Panc1 (cell line): ENCODE results near the gene PCGF3. TPM values are rescaled to one million over a fixed set of nuclear protein-coding genes. Genes with fewer than 3 reads are reported as not detected.

ENCODE experiments used
- ATAC-seq: fragments of 200-7000 bp; cut with Tn5 transposase; 2 replicates; pipeline ENCODE4 v1.9.1; 2020; ENCODE audit warnings: mild to moderate bottlenecking, moderate library complexity
- BruUV-seq: library from RNA; stranded (reverse); fragments of 400-500 nt; replicated peaks from 2 replicates; lab custom pipeline; 2021; lab: Mats Ljungman, UMichigan
- CTCF ChIA-PET: fragments of 300-600 bp; sonication (Branson Sonifier 250); formaldehyde crosslinking; loops from one replicate; lab custom pipeline; 2022; ENCODE audit warnings: antibody characterized with exemption; lab: Charles Lee
- POLR2A ChIA-PET: fragments of 300-600 bp; sonication (Branson Sonifier 250); formaldehyde crosslinking; loops from one replicate; lab custom pipeline; 2022; ENCODE audit warnings: antibody characterized with exemption; lab: Charles Lee
- DNase-seq: peaks from one replicate; pipeline ENCODE4 v3.0.0-alpha.2; 2010; ENCODE audit warnings: low read depth, low spot score
- H3K27ac ChIP-seq: 2 replicates; pipeline ENCODE4 v1.5.1; 2011; ENCODE audit warnings: mild to moderate bottlenecking, low read length, inconsistent platforms
- H3K27me3 ChIP-seq: fragments of 200-500 bp; sonication (Bioruptor generic); 2 replicates; pipeline ENCODE4 v1.6.0; 2014; ENCODE audit warnings: low read length, inconsistent platforms; ENCODE audit not compliant: control insufficient read depth, insufficient read depth
- H3K36me3 ChIP-seq: fragments of 200-500 bp; sonication (Bioruptor generic); 2 replicates; pipeline ENCODE4 v1.5.1; 2014; ENCODE audit warnings: inconsistent platforms, mild to moderate bottlenecking, low read length, moderate library complexity; ENCODE audit not compliant: control insufficient read depth, insufficient read depth
- H3K4me1 ChIP-seq: 2 replicates; pipeline ENCODE4 v1.5.1; 2011; ENCODE audit warnings: inconsistent platforms, mild to moderate bottlenecking, low read length, moderate library complexity; ENCODE audit not compliant: control insufficient read depth, insufficient read depth
- H3K4me3 ChIP-seq, 2 experiments: 2 replicates each; pipeline ENCODE4 v1.5.1; 2011 to 2012; ENCODE audit warnings: low read depth in 2 of 2, low read length in 2 of 2, mild to moderate bottlenecking in 2 of 2, inconsistent platforms in 1 of 2, moderate library complexity in 1 of 2
- H3K9me3 ChIP-seq: fragments of 200-500 bp; sonication (Bioruptor generic); 2 replicates; pipeline ENCODE4 v1.5.1; 2014; ENCODE audit warnings: low read depth, mild to moderate bottlenecking, inconsistent platforms, low read length, moderate library complexity; ENCODE audit not compliant: control insufficient read depth, insufficient read depth
- POLR2AphosphoS5 ChIP-seq: IDR thresholded peaks from 2 replicates; pipeline ENCODE4 v1.6.1; 2012; ENCODE audit warnings: mild to moderate bottlenecking, low read depth, low read length, moderate library complexity
- SIN3A ChIP-seq: IDR thresholded peaks from 2 replicates; pipeline ENCODE4 v1.6.1; 2012; ENCODE audit warnings: low read depth, mild to moderate bottlenecking, low read length, moderate library complexity, borderline replicate concordance; ENCODE audit not compliant: insufficient read depth
- TCF7L2 ChIP-seq: IDR thresholded peaks from 2 replicates; pipeline ENCODE4 v1.6.1; 2011; ENCODE audit warnings: mild to moderate bottlenecking, low read depth, low read length, inconsistent platforms
- in situ Hi-C: cut with HindIII; loops from 2 replicates; pipeline ENCODE4 v1.10.0; 2016; ENCODE audit warnings: low sequenced_read_pairs, low pct_unique_long_range_greater_than_20kb
- intact Hi-C: fragments of 100-400 bp; cut with micrococcal nuclease; formaldehyde crosslinking; loops from one replicate; pipeline ENCODE4 v1.10.0; 2022; ENCODE audit not compliant: unreplicated experiment
- total RNA-seq: library from RNA; stranded (reverse); gene quantifications from one replicate; pipeline ENCODE4 v1.2.1, GENCODE V29; 2021; ENCODE audit not compliant: unreplicated experiment
- TF ChIP-seq, protein P1 (sequence below): fragments of 450-650 bp; IDR thresholded peaks from 2 replicates; pipeline ENCODE4 v1.5.1; 2017; ENCODE audit warnings: mild to moderate bottlenecking
- TF ChIP-seq, protein P2 (sequence below), 2 experiments: IDR thresholded peaks; 2 replicates each; pipeline ENCODE4 v1.6.1; 2011 to 2012; ENCODE audit warnings: low read depth in 2 of 2, control low read depth in 1 of 2, low read length in 1 of 2, mild to moderate bottlenecking in 1 of 2, moderate library complexity in 1 of 2; ENCODE audit not compliant: insufficient read depth in 1 of 2

Gene PCGF3
- total RNA-seq, 1 experiment from 2014 or later = 44.6 TPM

DNA sequence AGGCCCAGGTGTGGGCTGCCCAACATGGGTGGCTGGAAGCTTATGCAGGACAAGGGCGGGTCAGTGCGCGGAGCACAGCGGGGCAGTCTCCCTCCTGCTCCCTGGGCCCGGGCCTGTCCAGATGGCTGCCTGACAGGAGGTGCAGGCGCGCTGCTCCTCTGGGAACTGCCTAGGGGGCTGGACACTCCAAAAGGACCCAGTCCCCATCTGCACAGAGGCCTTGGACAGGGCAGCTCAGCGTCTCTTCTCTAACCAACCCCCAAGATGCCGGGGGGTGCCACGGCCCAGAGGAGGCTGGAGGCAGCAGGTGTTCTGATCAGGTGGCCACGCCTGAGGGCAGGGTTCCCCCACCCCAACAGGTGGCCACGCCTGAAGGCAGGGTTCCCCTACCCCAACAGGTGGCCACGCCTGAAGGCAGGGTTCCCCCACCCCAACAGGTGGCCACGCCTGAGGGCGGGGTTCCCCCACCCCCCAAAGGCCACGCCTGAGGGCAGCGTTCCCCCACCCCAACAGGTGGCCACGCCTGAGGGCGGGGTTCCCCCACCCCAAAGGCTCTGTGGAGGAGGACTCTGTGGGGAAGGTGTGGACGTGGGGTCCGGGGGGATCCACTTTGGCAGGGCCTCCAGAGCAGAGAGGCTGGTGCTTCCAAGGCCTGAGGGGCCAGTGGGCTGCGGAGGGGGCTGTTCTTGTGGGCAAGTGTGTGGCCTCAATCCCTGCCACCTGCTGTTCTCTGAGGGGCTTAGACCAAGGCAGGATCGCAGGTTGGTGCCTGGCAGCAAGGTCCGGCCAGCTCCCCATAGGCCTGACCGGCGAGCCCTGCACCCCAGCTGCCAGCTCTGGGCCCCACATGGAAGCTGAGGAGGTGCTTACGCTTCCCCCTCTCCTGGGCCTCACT, 84.2 kb downstream of the PCGF3 start:
- Histone ChIP-seq H3K4me1 (peaks cover 4% of the 10 kb centered on the region), H3K4me3 (no peak overlapping the region), H3K27ac (no peak overlapping the region), H3K9me3 (no peaks in the 10 kb centered on the region), H3K36me3 (no peaks in the 10 kb centered on the region), H3K27me3 (no peaks in the 10 kb centered on the region)
- BruUV-seq = no TSS peak
- TF ChIP-seq, protein P1, sequence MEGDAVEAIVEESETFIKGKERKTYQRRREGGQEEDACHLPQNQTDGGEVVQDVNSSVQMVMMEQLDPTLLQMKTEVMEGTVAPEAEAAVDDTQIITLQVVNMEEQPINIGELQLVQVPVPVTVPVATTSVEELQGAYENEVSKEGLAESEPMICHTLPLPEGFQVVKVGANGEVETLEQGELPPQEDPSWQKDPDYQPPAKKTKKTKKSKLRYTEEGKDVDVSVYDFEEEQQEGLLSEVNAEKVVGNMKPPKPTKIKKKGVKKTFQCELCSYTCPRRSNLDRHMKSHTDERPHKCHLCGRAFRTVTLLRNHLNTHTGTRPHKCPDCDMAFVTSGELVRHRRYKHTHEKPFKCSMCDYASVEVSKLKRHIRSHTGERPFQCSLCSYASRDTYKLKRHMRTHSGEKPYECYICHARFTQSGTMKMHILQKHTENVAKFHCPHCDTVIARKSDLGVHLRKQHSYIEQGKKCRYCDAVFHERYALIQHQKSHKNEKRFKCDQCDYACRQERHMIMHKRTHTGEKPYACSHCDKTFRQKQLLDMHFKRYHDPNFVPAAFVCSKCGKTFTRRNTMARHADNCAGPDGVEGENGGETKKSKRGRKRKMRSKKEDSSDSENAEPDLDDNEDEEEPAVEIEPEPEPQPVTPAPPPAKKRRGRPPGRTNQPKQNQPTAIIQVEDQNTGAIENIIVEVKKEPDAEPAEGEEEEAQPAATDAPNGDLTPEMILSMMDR = no peak
- TF ChIP-seq, protein P2, sequence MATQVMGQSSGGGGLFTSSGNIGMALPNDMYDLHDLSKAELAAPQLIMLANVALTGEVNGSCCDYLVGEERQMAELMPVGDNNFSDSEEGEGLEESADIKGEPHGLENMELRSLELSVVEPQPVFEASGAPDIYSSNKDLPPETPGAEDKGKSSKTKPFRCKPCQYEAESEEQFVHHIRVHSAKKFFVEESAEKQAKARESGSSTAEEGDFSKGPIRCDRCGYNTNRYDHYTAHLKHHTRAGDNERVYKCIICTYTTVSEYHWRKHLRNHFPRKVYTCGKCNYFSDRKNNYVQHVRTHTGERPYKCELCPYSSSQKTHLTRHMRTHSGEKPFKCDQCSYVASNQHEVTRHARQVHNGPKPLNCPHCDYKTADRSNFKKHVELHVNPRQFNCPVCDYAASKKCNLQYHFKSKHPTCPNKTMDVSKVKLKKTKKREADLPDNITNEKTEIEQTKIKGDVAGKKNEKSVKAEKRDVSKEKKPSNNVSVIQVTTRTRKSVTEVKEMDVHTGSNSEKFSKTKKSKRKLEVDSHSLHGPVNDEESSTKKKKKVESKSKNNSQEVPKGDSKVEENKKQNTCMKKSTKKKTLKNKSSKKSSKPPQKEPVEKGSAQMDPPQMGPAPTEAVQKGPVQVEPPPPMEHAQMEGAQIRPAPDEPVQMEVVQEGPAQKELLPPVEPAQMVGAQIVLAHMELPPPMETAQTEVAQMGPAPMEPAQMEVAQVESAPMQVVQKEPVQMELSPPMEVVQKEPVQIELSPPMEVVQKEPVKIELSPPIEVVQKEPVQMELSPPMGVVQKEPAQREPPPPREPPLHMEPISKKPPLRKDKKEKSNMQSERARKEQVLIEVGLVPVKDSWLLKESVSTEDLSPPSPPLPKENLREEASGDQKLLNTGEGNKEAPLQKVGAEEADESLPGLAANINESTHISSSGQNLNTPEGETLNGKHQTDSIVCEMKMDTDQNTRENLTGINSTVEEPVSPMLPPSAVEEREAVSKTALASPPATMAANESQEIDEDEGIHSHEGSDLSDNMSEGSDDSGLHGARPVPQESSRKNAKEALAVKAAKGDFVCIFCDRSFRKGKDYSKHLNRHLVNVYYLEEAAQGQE (IDR thresholded peaks at IDR 0.05; ENCODE audit: insufficient read depth in 1 of 2, low read depth in 2 of 2, low read length in 1 of 2) = no peak
- TF ChIP-seq SIN3A (no peak), TCF7L2 (no peak), POLR2AphosphoS5 (no peak)
- intact Hi-C loops = no loop called here
- ChIA-PET POLR2A (no interaction called here), CTCF (no interaction called here)
- no peak for ATAC-seq
- in situ Hi-C loops = no loop called here
- DNase-seq = no peak

DNA sequence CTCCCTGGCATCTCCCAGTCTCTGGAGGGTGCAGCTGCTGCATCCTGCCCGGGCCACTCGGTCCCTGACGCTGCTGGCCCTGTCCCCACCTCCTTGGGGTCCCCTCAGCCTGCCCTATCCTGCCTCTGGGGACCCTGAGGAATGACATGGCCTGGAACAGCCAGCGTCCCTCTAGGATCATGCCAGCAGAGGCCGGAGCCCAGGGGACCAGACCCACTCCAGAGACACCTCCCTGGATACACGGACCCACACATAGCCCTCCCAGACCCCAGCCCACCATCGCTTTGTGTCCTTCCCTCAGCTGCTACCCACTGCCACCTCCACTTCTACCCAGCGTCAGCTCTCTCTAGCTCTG, 84.8 kb downstream of the PCGF3 start:
- ATAC-seq = no peak
- intact Hi-C loops = no loop called here
- Histone ChIP-seq H3K27ac (no peak overlapping the region), H3K4me1 (peaks cover 4% of the 10 kb centered on the region), H3K9me3 (no peaks in the 10 kb centered on the region), H3K4me3 (no peak overlapping the region), H3K27me3 (no peaks in the 10 kb centered on the region), H3K36me3 (no peaks in the 10 kb centered on the region)
- POLR2A ChIA-PET = no interaction called here
- TF ChIP-seq TCF7L2 = no peak
- TF ChIP-seq, protein P1 = no peak
- TF ChIP-seq, protein P2 (IDR thresholded peaks at IDR 0.05; ENCODE audit: insufficient read depth in 1 of 2, low read depth in 2 of 2, low read length in 1 of 2) = no peak
- no peak for TF ChIP-seq SIN3A
- TF ChIP-seq POLR2AphosphoS5 = no peak
- no peak for DNase-seq
- in situ Hi-C loops = no loop called here
- no TSS peak for BruUV-seq
- CTCF ChIA-PET = no interaction called here
